AG04450 (cell line): ENCODE results near the gene GRIN2A. TPM values are rescaled to one million over a fixed set of nuclear protein-coding genes. Genes with fewer than 3 reads are reported as not detected.

Experiments
- CTCF ChIA-PET: fragments of 300-600, 350-600 bp; formaldehyde crosslinking; extraction: SDS; loops from one replicate; lab custom pipeline; 2022; ENCODE audit warnings: antibody characterized with exemption, inconsistent platforms; lab: Charles Lee
- POLR2A ChIA-PET: fragments of 350-600 bp; formaldehyde crosslinking; extraction: SDS; loops from one replicate; lab custom pipeline; 2021; ENCODE audit warnings: antibody characterized with exemption, inconsistent platforms; lab: Yijun Ruan, JAX
- DNase-seq: peaks from one replicate; pipeline ENCODE4 v3.0.0-alpha.2; 2011; ENCODE audit warnings: low read depth, low spot score
- H3K27ac ChIP-seq: one replicate; pipeline ENCODE4 v1.5.1; 2012; ENCODE audit warnings: low read depth, low read length, control low read depth
- H3K27me3 ChIP-seq: one replicate; pipeline ENCODE4 v1.6.0; 2012; ENCODE audit warnings: low read length; ENCODE audit not compliant: control insufficient read depth, insufficient read depth
- H3K4me3 ChIP-seq: 2 replicates; pipeline ENCODE4 v1.5.1; 2011; ENCODE audit warnings: mild to moderate bottlenecking, low read depth, low read length, control low read depth
- H3K9me3 ChIP-seq: 2 replicates; pipeline ENCODE4 v1.5.1; 2012; ENCODE audit warnings: low read length; ENCODE audit not compliant: control insufficient read depth, insufficient read depth
- polyA plus RNA-seq: library from polyadenylated mRNA; depleted of rRNA; stranded (reverse); fragments of >200 nt; gene quantifications from 2 replicates; pipeline ENCODE4 v1.2.3, GENCODE V29; 2011
- TF ChIP-seq, protein P1 (sequence below): IDR thresholded peaks from 2 replicates; pipeline ENCODE4 v1.5.1; 2011; ENCODE audit warnings: low read depth, low read length, control low read depth, inconsistent platforms

GRIN2A gene
- polyA plus RNA-seq, 1 experiment: not detected

DNA sequence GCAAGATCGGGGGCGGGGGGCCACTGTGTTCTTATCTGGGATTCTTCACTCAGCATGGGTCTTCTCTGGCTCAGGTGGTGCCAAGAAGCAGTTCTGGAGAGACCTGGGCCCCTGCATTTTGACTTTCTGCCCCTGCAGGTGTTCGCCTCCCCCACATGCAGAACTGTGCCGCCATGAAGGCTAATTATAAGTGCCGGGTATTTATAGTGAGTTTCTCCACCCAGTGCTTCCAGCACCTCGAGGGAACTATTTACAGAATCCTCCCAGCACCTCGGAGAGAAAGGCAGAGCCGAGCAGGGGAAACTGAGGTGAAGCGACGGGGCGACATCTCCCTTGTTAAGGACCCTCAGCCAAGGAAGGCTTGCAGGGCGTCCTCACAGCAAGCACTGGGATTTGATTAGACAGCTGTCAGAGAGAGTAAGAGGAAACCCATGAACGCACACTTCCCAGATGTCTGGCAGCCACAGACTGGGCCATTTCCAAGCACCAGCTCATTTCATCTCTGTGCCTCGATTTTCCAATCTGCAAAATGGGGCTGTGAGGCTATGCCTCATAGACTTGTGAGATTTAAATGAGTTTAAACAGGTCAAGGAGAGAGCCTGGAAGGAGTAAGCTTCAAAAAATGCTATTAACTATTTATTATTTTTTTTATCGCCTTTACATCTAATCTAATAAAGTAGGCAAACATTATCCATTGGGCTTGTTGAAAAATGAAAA lies 36.4 kb upstream of the GRIN2A start:
- TF ChIP-seq, protein P1, sequence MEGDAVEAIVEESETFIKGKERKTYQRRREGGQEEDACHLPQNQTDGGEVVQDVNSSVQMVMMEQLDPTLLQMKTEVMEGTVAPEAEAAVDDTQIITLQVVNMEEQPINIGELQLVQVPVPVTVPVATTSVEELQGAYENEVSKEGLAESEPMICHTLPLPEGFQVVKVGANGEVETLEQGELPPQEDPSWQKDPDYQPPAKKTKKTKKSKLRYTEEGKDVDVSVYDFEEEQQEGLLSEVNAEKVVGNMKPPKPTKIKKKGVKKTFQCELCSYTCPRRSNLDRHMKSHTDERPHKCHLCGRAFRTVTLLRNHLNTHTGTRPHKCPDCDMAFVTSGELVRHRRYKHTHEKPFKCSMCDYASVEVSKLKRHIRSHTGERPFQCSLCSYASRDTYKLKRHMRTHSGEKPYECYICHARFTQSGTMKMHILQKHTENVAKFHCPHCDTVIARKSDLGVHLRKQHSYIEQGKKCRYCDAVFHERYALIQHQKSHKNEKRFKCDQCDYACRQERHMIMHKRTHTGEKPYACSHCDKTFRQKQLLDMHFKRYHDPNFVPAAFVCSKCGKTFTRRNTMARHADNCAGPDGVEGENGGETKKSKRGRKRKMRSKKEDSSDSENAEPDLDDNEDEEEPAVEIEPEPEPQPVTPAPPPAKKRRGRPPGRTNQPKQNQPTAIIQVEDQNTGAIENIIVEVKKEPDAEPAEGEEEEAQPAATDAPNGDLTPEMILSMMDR: no peak
- Histone ChIP-seq H3K4me3 (no peak overlapping the region), H3K9me3 (peaks cover 46% of the 10 kb centered on the region), H3K27me3 (no peaks in the 10 kb centered on the region), H3K27ac (no peak overlapping the region)
- CTCF ChIA-PET: no interaction called here
- no peak for DNase-seq
- POLR2A ChIA-PET: no interaction called here

DNA sequence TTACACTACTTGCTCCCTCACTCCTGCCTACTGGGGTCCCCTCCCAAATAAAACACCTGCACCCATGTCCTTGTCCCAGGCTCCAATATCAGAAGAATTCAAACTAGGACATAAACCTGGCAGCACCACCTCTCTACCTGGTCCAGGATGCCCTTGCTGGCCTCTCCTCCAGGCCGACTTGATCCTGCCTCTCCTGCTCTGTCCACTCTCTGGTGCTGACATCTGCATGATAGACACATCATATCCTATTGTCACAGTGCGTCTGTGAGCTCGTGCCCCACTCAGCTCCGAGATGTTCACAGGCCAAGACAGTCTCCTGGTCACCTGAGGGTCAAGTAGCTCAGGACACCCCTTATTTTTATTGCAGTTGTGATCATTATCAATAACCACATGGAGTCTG lies 31.5 kb upstream of the GRIN2A start:
- ChIA-PET CTCF (no interaction called here), POLR2A (no interaction called here)
- TF ChIP-seq, protein P1: no peak
- no peak overlapping the region for H3K4me3 ChIP-seq
- no peaks in the 10 kb centered on the region for H3K27me3 ChIP-seq
- H3K9me3 ChIP-seq: peaks cover 40% of the 10 kb centered on the region
- no peak overlapping the region for H3K27ac ChIP-seq
- DNase-seq: no peak

DNA sequence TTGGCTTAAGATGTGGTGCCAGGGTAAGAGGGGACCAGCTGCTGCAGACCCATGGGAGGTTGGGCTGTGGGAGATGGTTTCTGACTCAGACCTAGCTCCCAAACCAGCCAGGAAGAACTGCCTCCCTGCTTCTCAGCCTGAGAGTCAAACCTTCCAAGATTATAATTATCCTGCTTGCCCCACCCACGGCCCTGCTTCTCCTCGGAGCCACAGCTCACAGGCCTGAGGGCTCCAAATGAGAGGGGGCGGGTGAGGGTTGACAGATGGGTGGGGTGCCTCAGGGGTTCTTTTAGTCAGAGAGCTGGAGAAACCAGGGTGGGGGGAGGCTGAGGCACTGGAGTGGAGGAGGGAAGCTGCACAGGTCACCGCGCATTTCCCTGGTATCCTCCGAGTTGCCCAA lies 28.7 kb upstream of the GRIN2A start:
- Histone ChIP-seq H3K4me3 (no peak overlapping the region), H3K9me3 (peaks cover 29% of the 10 kb centered on the region), H3K27me3 (no peaks in the 10 kb centered on the region), H3K27ac (no peak overlapping the region)
- ChIA-PET CTCF (no interaction called here), POLR2A (no interaction called here)
- TF ChIP-seq, protein P1: no peak
- no peak for DNase-seq

DNA sequence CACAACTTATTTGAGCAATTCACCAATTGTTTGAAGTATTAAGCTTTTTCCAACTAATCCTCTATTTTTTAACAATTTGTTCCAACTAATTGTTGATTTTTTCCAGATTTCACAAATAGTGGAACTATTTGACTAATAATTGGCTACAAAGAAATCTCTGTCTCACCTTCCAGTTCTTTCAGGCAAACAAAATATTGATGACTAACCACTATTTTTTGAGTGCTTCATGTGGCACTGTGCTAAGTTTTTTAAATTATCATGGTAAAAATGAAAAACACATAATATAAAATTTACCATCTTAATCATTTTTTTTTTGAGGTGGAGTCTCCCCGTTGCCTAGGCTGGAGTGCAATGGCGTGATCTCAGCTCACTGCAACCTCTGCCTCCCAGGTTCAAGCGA lies 24.6 kb upstream of the GRIN2A start:
- POLR2A ChIA-PET: no interaction called here
- Histone ChIP-seq H3K9me3 (peaks cover 31% of the 10 kb centered on the region), H3K27ac (no peak overlapping the region), H3K4me3 (no peak overlapping the region), H3K27me3 (no peaks in the 10 kb centered on the region)
- TF ChIP-seq, protein P1: no peak
- CTCF ChIA-PET: interaction anchor here (0.6 kb wide), 1 partner anchor 262 kb away, joined by 4 read pairs; no protein-coding TSS in a partner anchor
- no peak for DNase-seq

DNA sequence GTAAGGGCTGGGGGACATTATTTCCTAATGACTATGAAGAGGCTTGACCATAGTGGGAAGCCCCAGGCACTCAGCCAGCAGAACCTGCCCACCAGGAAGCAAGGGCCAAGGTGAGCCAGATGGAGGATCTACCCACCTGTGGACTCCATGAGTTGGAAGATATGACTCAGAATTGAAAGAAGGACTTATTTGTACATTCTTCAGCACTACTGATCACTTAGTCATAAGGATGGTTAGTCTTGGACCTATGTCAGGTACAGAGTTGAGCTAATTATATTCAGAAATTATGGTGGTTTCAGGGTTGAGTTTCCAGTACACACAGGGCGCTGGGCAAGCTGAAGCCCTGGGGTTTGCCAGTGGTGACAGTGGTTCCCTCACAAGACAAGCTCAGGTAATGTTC lies 24.0 kb upstream of the GRIN2A start:
- H3K4me3 ChIP-seq: no peak overlapping the region
- H3K27ac ChIP-seq: no peak overlapping the region
- peaks cover 33% of the 10 kb centered on the region for H3K9me3 ChIP-seq
- DNase-seq: no peak
- CTCF ChIA-PET: no interaction called here
- TF ChIP-seq, protein P1: no peak
- no peaks in the 10 kb centered on the region for H3K27me3 ChIP-seq
- POLR2A ChIA-PET: no interaction called here
